Upper lobe of right lung (tissue), 1 donor: ENCODE measurements around the gene GLT6D1. TPM values are rescaled to one million over a fixed set of nuclear protein-coding genes. Genes with fewer than 3 reads are reported as not detected.

Experiments used
- ATAC-seq: fragments of 200-7000 bp; cut with Tn5 transposase; one replicate; pipeline ENCODE4 v1.9.1; 2020; ENCODE audit warnings: mild to moderate bottlenecking, moderate library complexity
- DNase-seq: peaks from one replicate; pipeline ENCODE4 v3.0.0-alpha.2; 2020
- H3K27ac ChIP-seq: fragments of 200-600 bp; one replicate; pipeline ENCODE4 v1.8.0; 2022
- H3K27me3 ChIP-seq: fragments of 200-600 bp; one replicate; pipeline ENCODE4 v1.8.0; 2022; ENCODE audit warnings: mild to moderate bottlenecking
- H3K36me3 ChIP-seq: fragments of 200-600 bp; one replicate; pipeline ENCODE4 v1.8.0; 2022
- H3K4me1 ChIP-seq: fragments of 200-600 bp; one replicate; pipeline ENCODE4 v1.8.0; 2022
- H3K4me3 ChIP-seq: fragments of 200-600 bp; one replicate; pipeline ENCODE4 v1.8.0; 2022; ENCODE audit warnings: mild to moderate bottlenecking
- H3K9me3 ChIP-seq: fragments of 200-600 bp; one replicate; pipeline ENCODE4 v1.8.0; 2022
- CTCF ChIP-seq: fragments of 200-600 bp; IDR thresholded peaks from one replicate; pipeline ENCODE4 v1.8.0; 2022; ENCODE audit warnings: antibody characterized with exemption
- intact Hi-C: fragments of 100-400 bp; cut with DNase I; formaldehyde crosslinking; loops from one replicate; pipeline ENCODE4 v1.11.0; 2022
- total RNA-seq: library from RNA; stranded (reverse); fragmentation: NEBNext Ultra II Directional; extraction: Animal tissue kit (Norgen Biotek cat#: 25700); gene quantifications from one replicate; pipeline ENCODE4 v1.2.1, GENCODE V29; 2021
- donor health status: DM: no; HTN: yes; CAD: no; lungs with severe emphysema.

The GLT6D1 gene
- total RNA-seq, 1 donor from 2014 or later, result not detected

GRCh38 chr9:135577256-135577655, 62.1 kb downstream of the GLT6D1 start:
- Histone ChIP-seq H3K4me1 (no peaks in the 10 kb centered on the region), H3K4me3 (no peak overlapping the region), H3K27ac (no peak overlapping the region), H3K27me3 (no peaks in the 10 kb centered on the region), H3K9me3 (no peaks in the 10 kb centered on the region), H3K36me3 (no peaks in the 10 kb centered on the region)
- DNase-seq (no peak), ATAC-seq (no peak)
- TF ChIP-seq CTCF, result no peak
- intact Hi-C loops, result no loop called here

GRCh38 chr9:135575995-135576631, 63.2 kb downstream of the GLT6D1 start:
- no peaks in the 10 kb centered on the region for H3K4me1 ChIP-seq
- no peaks in the 10 kb centered on the region for H3K9me3 ChIP-seq
- intact Hi-C loops, result no loop called here
- peak; percentile 22 for ATAC-seq
- no peak for DNase-seq
- H3K4me3 ChIP-seq, result no peak overlapping the region
- H3K27ac ChIP-seq, result no peak overlapping the region
- no peaks in the 10 kb centered on the region for H3K36me3 ChIP-seq
- H3K27me3 ChIP-seq, result no peaks in the 10 kb centered on the region
- TF ChIP-seq CTCF, result no peak

- no peaks in the 10 kb centered on the region for H3K4me1 ChIP-seq
- H3K9me3 ChIP-seq, result no peaks in the 10 kb centered on the region
- DNase-seq, result no peak
- H3K4me3 ChIP-seq, result no peak overlapping the region
- H3K36me3 ChIP-seq, result no peaks in the 10 kb centered on the region
- intact Hi-C loops, result no loop called here
- no peak for TF ChIP-seq CTCF
- no peak overlapping the region for H3K27ac ChIP-seq
- no peaks in the 10 kb centered on the region for H3K27me3 ChIP-seq
- no peak for ATAC-seq
These were observed 64.4 kb downstream of the GLT6D1 start for GRCh38 chr9:135574943-135575342.

GRCh38 chr9:135574331-135574730, 65.0 kb downstream of the GLT6D1 start:
- DNase-seq (no peak), ATAC-seq (no peak)
- intact Hi-C loops, result no loop called here
- no peak for TF ChIP-seq CTCF
- Histone ChIP-seq H3K36me3 (no peaks in the 10 kb centered on the region), H3K4me1 (no peaks in the 10 kb centered on the region), H3K27ac (no peak overlapping the region), H3K9me3 (peaks cover 6% of the 10 kb centered on the region), H3K27me3 (no peaks in the 10 kb centered on the region), H3K4me3 (no peak overlapping the region)

Other genes starting within 250 kb of the GLT6D1 start
- gene PPP1R26, start 159.8 kb downstream of the GLT6D1 start, total RNA-seq, result 27.5 TPM
- 23.0 TPM for gene MRPS2, start 138.9 kb downstream of the GLT6D1 start, total RNA-seq
- gene LCN1, start 118.1 kb downstream of the GLT6D1 start, total RNA-seq, result not detected
- not detected for gene OBP2A, start 93.4 kb downstream of the GLT6D1 start, total RNA-seq
- not detected for gene PAEP, start 77.8 kb downstream of the GLT6D1 start, total RNA-seq
- gene LCN9, start 23.8 kb upstream of the GLT6D1 start, total RNA-seq, result not detected
- not detected for gene SOHLH1, start 59.9 kb upstream of the GLT6D1 start, total RNA-seq
- 0.29 TPM for gene KCNT1, start 62.6 kb upstream of the GLT6D1 start, total RNA-seq